GM19043 (cell line): ENCODE measurements around the gene ZC2HC1C.
"Not testable (repeated sequence)": the region's sequence is repeated elsewhere in the genome, so short reads cannot be mapped to it uniquely, and the experiment has no call there.

ENCODE experiments used
- ATAC-seq: cut with Tn5 transposase; IDR thresholded peaks from one replicate; pipeline ENCODE4 v1.9.1; 2021; ENCODE audit warnings: low read depth; ENCODE audit not compliant: unreplicated experiment

ZC2HC1C gene

GRCh38 chr14:75053396-75054291, 15.8 kb upstream of the ZC2HC1C start:
- ATAC-seq = no peak

DNA sequence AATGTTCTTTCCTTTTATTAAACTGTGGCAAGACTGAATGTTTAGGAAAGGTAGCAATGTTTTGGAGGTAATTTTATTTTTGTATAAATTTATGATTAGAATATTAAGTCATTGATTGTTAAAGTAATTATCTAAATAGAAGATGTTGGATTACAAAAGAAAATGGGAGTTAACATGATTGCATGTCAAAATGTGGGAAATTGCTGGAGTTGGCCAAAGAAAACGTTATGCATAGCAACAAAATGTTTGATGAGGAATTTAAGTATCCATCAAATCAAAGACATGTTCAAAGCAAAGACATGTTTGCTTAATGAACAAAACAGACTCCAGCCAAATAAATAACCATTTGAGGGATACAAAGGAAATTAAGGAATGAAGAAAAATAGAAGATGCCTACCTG, 15.0 kb upstream of the ZC2HC1C start:
- ATAC-seq = no peak

GRCh38 chr14:75059642-75060041, 9.8 kb upstream of the ZC2HC1C start:
- ATAC-seq = no peak

- ATAC-seq = no peak
Measured at GRCh38 chr14:75060420-75060819, 9.0 kb upstream of the ZC2HC1C start.

- ATAC-seq = no peak
Measured at GRCh38 chr14:75063013-75063412, 6.4 kb upstream of the ZC2HC1C start.

DNA sequence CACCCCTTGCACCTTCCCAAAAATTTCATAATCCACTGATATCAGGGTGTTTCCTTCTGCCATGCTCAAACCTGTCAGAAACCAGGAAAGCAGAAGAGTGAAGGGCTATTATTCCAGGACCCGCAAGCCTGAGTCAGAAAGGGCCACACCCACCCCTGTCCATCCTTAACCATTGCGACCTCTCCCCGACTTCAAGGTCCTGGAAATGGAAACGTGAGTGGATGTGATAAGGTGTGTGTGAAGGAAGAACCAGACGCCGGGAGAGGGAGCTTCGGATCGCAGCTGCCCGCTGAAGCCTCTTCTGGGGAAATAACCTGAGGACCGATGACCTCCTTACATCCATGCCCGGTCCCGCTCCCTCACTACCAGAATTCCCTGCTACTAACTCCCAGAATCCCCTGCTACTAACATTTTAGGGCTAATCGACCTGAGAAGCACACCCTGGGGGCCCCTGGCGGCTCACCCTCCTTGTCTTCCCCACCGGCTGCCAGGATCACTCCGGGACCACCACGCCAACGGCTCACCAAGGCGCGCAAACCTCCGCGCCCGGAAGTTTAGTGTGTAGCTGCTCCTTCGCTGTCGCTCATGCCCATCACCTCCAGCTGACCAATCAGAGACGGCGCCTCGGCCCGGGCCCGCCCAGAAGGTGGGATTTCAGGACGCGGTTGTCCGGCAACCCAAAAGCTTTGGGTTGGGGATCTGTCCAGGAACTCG, 5.8 kb upstream of the ZC2HC1C start, which contains the start of gene ACYP1:
Gene ACYP1 (minus strand): TSS at position 534 of the 714 bp plus-strand sequence. CDS start 471 bp downstream, at position 63.
- ATAC-seq = peak; percentile 99

- ATAC-seq = peak; percentile 15
Measured at GRCh38 chr14:75064205-75064567, 5.3 kb upstream of the ZC2HC1C start.

GRCh38 chr14:75066691-75067090, 2.8 kb upstream of the ZC2HC1C start:
- no peak for ATAC-seq

DNA sequence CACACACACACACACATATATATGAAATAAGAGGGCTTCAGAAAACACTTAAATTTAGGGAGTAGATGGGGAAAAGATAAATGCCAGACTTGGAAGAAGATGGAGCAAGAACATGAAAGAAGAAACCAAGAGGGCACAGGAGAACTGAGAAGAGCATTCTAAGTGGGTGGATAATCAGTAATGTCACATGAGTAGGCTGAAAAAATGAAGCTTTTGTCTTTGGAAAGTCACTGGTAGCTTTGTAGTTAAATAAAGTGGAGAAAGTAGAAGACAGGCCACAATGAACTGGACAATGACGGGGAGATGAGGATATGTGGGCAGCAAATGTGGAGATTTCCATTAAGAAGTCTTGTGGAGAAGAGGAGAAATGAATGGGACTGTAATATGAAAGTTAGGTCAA, 2.2 kb upstream of the ZC2HC1C start:
- no peak for ATAC-seq

- not testable (repeated sequence) for ATAC-seq
Measured at GRCh38 chr14:75067765-75068164, 1.7 kb upstream of the ZC2HC1C start.

DNA sequence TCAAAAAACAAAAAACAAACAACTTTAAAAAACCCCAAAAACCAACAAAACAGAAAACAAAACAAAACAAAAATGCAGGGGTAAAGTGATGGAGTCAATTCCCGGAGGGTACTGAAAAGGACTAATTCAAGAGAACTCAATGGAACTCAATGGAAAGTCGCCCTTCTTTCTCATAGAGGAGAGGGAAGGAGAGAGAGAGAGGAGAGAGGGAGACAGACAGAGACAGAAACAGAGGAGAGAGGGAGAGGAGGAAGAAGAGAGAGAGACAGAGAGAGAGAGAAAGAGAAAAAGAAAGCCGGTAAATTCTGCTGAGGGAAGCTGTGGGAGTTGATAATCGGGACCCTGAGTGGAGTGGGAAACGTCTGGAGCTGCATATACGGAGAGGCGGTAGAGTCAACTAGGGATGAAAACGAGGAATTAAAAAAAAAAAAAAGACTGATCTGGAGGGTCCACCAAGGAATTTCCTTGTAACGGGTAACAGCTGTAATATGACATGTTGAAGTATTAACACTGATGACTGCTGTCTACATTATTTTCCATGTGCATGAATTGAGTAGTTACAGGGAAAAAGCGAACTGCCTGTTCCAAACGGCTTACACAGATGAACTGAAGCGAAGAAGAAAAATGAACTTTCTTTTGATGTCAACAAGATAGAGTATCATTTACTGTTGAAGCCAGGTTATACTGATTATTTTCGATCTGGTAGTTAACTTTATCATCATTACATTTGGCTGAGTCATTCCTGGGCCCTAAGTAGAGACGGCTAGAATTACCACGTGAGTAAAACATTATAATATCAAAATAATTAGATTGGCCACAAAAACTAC, 934 bp upstream of the ZC2HC1C start:
- no peak for ATAC-seq

GRCh38 chr14:75069811-75070145, 337 bp downstream of the ZC2HC1C start:
- ATAC-seq = no peak

DNA sequence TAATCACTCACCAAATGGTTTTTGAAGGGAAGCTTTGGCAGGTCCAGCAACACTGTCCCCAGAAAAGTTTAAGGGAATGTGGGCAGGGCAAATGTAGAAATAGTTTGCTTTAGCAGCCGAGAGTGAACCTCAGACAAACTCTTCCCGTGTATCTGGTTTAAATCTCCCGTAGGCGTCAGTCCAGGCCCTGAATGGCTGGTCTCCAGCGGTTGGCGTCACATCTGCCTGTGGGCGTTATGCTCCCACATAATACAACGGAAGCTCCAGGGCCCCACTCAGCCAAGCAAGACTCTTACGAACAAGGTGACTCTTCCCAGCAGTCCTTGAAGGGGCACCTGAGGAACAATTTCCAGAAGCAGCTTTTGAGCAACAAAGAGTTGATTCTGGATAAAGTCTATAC, 942 bp downstream of the ZC2HC1C start:
- no peak for ATAC-seq

DNA sequence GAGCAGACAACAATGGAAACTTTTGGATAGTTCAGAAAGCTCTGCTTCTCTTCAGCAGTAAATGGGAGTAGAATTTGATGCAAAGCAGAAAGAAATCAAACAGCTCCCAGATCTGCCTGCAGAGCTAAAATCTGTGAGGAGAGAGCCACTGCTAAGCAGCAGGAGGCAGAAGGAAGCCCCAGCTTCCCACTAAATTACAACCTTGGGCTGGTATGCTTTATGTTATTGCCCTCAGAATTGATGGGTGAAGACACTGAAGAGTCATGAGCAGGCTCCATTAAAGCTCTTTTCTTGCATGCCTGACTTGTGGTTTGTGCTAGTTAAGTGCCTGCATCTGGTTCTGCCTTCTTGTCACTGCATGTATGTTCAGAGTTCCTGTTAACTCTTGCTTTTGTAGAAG, 8.4 kb downstream of the ZC2HC1C start:
- ATAC-seq = no peak

DNA sequence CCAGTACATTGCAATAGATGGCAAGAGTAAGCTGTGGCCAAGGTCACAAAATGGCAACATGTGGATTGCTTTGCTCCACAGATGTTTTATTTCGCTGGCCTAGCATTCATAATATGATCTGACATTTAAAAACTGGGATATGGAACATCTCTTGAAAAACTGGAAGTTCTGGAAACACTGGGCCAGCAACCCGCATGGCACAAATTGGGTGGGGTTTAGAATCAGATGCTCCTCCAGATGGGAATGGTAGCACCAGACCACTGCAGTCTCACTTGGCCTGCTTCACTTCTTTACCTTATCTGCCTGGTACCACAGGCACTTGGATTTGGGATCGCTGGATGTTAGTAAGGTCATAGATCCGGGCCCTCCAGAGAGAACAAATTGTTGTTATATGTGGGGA, 10.1 kb downstream of the ZC2HC1C start:
- ATAC-seq = no peak

- ATAC-seq = no peak
Measured at GRCh38 chr14:75081660-75082229, 12.3 kb downstream of the ZC2HC1C start.

DNA sequence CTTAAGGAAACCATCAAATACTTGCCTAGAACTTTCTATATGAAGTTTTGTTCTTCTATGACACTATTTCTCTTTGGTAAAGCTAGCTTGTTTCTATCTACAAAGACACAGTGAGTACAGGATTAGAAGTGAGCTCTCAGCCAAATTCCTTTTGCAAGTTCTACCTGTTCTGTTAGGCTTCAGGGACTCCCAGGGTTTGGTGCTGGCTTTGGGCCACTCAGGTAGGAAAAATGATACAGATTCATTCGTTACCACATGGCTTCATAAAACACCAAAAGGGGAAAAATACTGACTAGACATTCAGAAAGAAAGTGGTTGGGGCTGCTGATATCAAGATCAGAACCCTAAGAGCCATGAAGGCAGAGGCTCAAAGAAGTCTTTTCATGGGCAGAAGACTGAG, 13.8 kb downstream of the ZC2HC1C start:
- ATAC-seq = no peak

DNA sequence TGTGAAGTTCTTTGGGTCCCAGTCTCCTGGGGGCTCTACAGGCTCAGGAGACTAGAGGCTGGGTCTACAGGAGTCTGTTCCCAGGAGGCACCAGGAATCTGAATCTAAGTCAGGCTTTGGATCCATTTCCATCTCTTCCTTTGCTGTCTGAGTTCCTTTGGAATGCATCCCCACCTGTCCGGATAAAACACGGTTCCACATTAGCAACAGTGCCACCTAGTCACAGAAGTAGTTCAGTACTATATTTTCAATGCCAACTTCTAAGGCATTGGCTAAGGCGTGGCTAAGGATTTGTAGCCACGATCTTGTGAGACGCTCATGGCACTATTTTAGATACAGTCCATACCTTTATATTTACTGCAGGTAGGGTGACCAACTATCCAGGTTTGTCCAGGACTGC, 15.1 kb downstream of the ZC2HC1C start:
- no peak for ATAC-seq

DNA sequence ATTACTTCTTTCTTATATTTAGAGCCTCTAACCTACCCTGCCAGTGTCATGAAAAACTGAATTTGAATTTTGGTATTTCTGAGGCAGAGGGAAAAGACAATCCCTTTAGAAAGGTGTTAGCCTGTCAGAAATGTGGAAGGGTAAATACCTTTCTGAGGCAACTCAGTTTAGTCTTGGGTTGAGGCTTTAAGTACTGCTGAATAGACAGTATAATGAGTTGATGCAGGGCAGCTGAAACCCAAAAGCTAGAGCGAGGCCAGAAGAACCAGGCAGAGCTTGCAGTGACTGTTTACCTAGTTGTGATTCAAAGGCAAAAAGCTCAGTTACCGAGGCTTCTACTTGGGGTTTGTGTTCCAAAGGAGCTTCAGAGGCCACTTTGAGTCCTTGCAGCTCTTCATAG, 18.7 kb downstream of the ZC2HC1C start:
- ATAC-seq = no peak

- ATAC-seq = no peak
Measured at GRCh38 chr14:75088566-75089373, 19.3 kb downstream of the ZC2HC1C start.
